A673 (cell line): ENCODE data around the gene SLC44A1. TPM values are rescaled to one million over a fixed set of nuclear protein-coding genes. Genes with fewer than 3 reads are reported as not detected.

ENCODE experiments used
- BruUV-seq: library from RNA; stranded (reverse); fragments of 400-500 nt; replicated peaks from 2 replicates; lab custom pipeline; 2021; lab: Mats Ljungman, UMichigan
- CTCF ChIA-PET: fragments of 300-600 bp; sonication (Branson Sonifier 250); formaldehyde crosslinking; loops from one replicate; lab custom pipeline; 2022; ENCODE audit warnings: antibody characterized with exemption; lab: Charles Lee
- POLR2A ChIA-PET: fragments of 300-600 bp; sonication (Branson Sonifier 250); formaldehyde crosslinking; loops from one replicate; lab custom pipeline; 2022; ENCODE audit warnings: antibody characterized with exemption; ENCODE audit not compliant: low non-redundant PET; lab: Charles Lee
- DNase-seq: peaks from one replicate; pipeline ENCODE4 v3.0.0-alpha.2; 2015; ENCODE audit warnings: low spot score
- H3K27ac ChIP-seq: fragments of 200-600 bp; sonication (generic); 2 replicates; pipeline ENCODE4 v1.5.1; 2016; ENCODE audit warnings: mixed run types, low read depth, mild to moderate bottlenecking, mixed read lengths, antibody characterized with exemption, low read length; ENCODE audit not compliant: poor library complexity, severe bottlenecking
- H3K27me3 ChIP-seq: fragments of 200-600 bp; sonication (generic); replicated peaks from 2 replicates; pipeline ENCODE4 v1.6.1; 2017; ENCODE audit warnings: mixed run types, low read depth, mild to moderate bottlenecking, mixed read lengths, antibody characterized with exemption, low read length; ENCODE audit not compliant: insufficient read depth, poor library complexity
- H3K36me3 ChIP-seq: fragments of 200-600 bp; sonication (generic); 2 replicates; pipeline ENCODE4 v1.6.1; 2016; ENCODE audit warnings: mixed run types, mild to moderate bottlenecking, mixed read lengths, antibody characterized with exemption, low read length; ENCODE audit not compliant: insufficient read depth, poor library complexity, severe bottlenecking
- H3K4me1 ChIP-seq: fragments of 200-600 bp; sonication (generic); 2 replicates; pipeline ENCODE4 v1.6.1; 2017; ENCODE audit warnings: mixed run types, mild to moderate bottlenecking, mixed read lengths, antibody characterized with exemption, low read length; ENCODE audit not compliant: insufficient read depth, poor library complexity, severe bottlenecking
- H3K4me3 ChIP-seq: fragments of 200-600 bp; sonication (generic); 2 replicates; pipeline ENCODE4 v1.5.1; 2016; ENCODE audit warnings: low read depth, mixed run types, mild to moderate bottlenecking, mixed read lengths, low read length; ENCODE audit not compliant: poor library complexity, severe bottlenecking
- H3K9me3 ChIP-seq: fragments of 200-600 bp; sonication (generic); 2 replicates; pipeline ENCODE4 v1.6.1; 2016; ENCODE audit warnings: mixed run types, low read depth, mild to moderate bottlenecking, mixed read lengths, antibody characterized with exemption, low read length; ENCODE audit not compliant: poor library complexity, severe bottlenecking
- CTCF ChIP-seq: fragments of 300-800, 200-600 bp; sonication (generic); conservative IDR thresholded peaks from 2 replicates; pipeline ENCODE4 v1.5.1; 2017; ENCODE audit warnings: low read depth, mild to moderate bottlenecking, antibody characterized with exemption, low read length, moderate library complexity, mixed read lengths
- EZH2 ChIP-seq: fragments of 200-600 bp; sonication (generic); IDR thresholded peaks from 2 replicates; pipeline ENCODE4 v1.6.1; 2017; ENCODE audit warnings: borderline replicate concordance, low read depth, mild to moderate bottlenecking, mixed read lengths, antibody characterized with exemption, low read length; ENCODE audit not compliant: poor library complexity, severe bottlenecking
- intact Hi-C: fragments of 100-400 bp; cut with micrococcal nuclease; formaldehyde crosslinking; loops from one replicate; pipeline ENCODE4 v1.10.0; 2022; ENCODE audit not compliant: unreplicated experiment
- total RNA-seq: library from RNA; stranded (reverse); gene quantifications from 2 replicates; pipeline ENCODE4 v1.2.3, GENCODE V29; 2021

SLC44A1 gene
- total RNA-seq, 1 experiment from 2014 or later = 11.9 TPM

DNA sequence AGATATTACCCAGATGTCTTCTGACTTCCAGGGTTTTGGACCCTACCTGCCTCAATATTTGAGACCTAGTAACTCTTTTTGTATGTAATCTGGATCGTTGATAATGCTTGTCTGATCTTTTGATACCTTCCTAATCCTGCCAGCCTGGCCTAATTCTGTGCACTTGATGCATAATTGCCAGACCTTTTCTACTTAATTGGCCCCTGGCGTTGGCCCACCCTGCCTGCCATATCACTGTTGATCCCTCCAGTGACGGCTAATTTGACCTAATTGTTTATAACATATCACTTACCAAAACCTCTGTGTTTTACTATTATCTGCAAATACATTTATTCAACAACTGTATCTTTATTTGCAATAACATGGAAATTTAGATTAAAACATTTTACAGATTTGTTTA lies 49.0 kb downstream of the SLC44A1 start:
- Histone ChIP-seq H3K9me3 (no peaks in the 10 kb centered on the region), H3K27ac (no peak overlapping the region), H3K36me3 (no peaks in the 10 kb centered on the region), H3K4me1 (peaks cover 18% of the 10 kb centered on the region), H3K27me3 (no peaks in the 10 kb centered on the region), H3K4me3 (no peak overlapping the region)
- DNase-seq = no peak
- POLR2A ChIA-PET = no interaction called here
- no peak for TF ChIP-seq CTCF
- TF ChIP-seq EZH2 = no peak
- CTCF ChIA-PET = no interaction called here
- intact Hi-C loops = no loop called here
- no TSS peak for BruUV-seq

DNA sequence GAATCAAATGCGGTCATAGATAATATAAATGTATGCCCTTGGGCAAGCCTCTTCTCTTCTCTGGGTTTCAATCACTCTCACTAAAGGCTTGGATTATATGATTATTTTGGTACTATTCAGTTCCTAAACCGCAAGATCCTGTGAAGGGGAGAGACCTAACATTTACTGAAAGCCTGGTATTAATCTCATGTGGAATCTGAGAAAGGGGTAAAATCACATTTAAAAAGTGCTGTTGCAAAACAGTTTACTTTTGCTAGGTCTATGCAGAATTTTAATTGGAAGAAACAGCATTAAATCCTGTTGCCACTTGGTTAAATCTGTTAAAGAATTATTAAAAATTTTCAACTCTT lies 50.7 kb downstream of the SLC44A1 start:
- no peak for TF ChIP-seq CTCF
- no peak for TF ChIP-seq EZH2
- Histone ChIP-seq H3K36me3 (no peaks in the 10 kb centered on the region), H3K4me3 (no peak overlapping the region), H3K9me3 (no peaks in the 10 kb centered on the region), H3K27me3 (no peaks in the 10 kb centered on the region), H3K4me1 (peaks cover 18% of the 10 kb centered on the region), H3K27ac (no peak overlapping the region)
- BruUV-seq = no TSS peak
- POLR2A ChIA-PET = no interaction called here
- intact Hi-C loops = no loop called here
- CTCF ChIA-PET = no interaction called here
- no peak for DNase-seq

GRCh38 chr9:105295986-105296385 lies 51.5 kb downstream of the SLC44A1 start:
- intact Hi-C loops = no loop called here
- H3K27me3 ChIP-seq = no peaks in the 10 kb centered on the region
- DNase-seq = no peak
- H3K36me3 ChIP-seq = no peaks in the 10 kb centered on the region
- H3K4me1 ChIP-seq = peaks cover 11% of the 10 kb centered on the region
- H3K4me3 ChIP-seq = no peak overlapping the region
- POLR2A ChIA-PET = interaction anchor here (0.8 kb wide), 1 partner anchor 328 kb away, joined by 8 read pairs; no protein-coding TSS in a partner anchor
- no peak for TF ChIP-seq EZH2
- no peaks in the 10 kb centered on the region for H3K9me3 ChIP-seq
- CTCF ChIA-PET = no interaction called here
- BruUV-seq = no TSS peak
- no peak overlapping the region for H3K27ac ChIP-seq

DNA sequence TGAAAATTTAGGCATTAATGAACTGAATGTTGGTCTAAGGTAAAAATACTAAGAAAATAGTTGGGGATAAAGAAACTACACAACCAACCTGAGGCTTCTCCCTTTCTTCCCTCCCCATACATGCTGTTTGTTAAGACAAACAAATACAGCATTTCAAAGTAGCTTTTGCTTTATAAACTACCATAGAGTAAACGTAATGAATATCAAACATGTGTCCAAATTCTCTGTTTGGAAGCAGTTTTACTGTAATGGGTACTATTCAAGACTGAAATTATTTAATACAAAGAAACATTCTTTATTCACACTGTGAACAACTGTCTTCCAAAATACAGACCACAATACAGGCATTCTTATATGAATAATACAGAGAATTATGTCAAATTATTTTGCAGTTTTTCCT lies 52.0 kb downstream of the SLC44A1 start:
- no peaks in the 10 kb centered on the region for H3K36me3 ChIP-seq
- H3K4me1 ChIP-seq = peaks cover 11% of the 10 kb centered on the region
- H3K9me3 ChIP-seq = no peaks in the 10 kb centered on the region
- H3K27me3 ChIP-seq = no peaks in the 10 kb centered on the region
- no peak for DNase-seq
- no TSS peak for BruUV-seq
- TF ChIP-seq CTCF (no peak), EZH2 (no peak)
- CTCF ChIA-PET = no interaction called here
- intact Hi-C loops = no loop called here
- POLR2A ChIA-PET = no interaction called here
- no peak overlapping the region for H3K27ac ChIP-seq
- H3K4me3 ChIP-seq = no peak overlapping the region
